HG02973 (cell line): ENCODE measurements around the gene EXOSC9.
"Not testable (repeated sequence)": the region's sequence is repeated elsewhere in the genome, so short reads cannot be mapped to it uniquely, and the experiment has no call there.

Source experiments
- ATAC-seq: cut with Tn5 transposase; IDR thresholded peaks from one replicate; pipeline ENCODE4 v1.9.1; 2021; ENCODE audit warnings: moderate library complexity; ENCODE audit not compliant: unreplicated experiment

EXOSC9 gene, protein sequence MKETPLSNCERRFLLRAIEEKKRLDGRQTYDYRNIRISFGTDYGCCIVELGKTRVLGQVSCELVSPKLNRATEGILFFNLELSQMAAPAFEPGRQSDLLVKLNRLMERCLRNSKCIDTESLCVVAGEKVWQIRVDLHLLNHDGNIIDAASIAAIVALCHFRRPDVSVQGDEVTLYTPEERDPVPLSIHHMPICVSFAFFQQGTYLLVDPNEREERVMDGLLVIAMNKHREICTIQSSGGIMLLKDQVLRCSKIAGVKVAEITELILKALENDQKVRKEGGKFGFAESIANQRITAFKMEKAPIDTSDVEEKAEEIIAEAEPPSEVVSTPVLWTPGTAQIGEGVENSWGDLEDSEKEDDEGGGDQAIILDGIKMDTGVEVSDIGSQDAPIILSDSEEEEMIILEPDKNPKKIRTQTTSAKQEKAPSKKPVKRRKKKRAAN

DNA sequence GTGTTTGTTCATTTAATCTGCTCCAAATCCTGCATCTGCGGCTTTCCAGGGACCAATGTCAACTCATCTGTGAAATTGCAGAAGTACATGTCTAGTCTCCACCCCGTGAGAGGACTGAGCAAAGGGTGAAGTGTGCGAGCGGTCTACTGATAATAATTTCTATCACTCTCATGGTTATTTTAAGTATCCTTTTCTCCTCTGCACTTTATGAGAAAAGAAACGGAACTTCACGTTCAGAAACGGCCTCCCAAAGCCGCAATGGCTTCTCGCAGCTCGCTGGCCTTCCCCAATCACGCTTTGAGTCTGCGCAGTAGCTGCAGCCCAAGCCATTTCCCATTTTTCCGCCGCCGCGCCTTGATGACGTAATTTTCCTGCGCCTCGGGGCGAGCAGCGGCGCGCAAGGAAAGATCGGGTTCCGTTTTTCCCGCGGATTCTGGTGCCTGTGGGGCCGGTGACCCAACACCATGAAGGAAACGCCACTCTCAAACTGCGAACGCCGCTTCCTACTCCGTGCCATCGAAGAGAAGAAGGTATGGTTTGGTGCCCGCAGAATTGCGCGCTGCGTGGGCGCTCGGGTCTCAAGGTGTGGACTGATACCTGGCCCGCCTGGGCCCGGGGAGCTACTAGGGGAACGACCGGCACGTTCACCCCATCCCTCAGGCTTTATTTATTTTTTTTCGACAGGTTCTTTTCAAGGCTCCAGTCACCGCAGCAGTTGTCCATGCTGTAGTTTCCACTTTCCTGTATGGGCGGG lies at the start of gene EXOSC9:
EXOSC9 (plus strand) TSS at position 363 of the 754 bp plus-strand sequence; CDS start at position 465, 102 bp downstream.
- ATAC-seq, result peak; percentile 70

DNA sequence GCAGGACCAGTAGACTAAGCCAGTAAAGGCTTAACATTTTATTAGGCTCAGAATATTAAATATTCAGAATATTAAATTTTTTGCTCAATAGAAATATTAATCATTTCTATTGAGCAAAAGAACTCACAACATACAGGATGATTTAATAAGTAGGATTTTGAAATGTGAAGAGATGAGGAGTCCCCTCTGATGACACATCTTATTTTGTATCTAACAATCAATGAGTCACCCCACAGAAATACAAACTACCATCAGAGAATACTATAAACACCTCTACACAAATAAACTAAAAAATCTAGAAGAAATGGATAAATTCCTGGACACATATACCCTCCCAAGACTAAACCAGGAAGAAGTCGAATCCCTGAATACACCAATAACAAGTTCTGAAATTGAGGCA lies 49.0 kb upstream of the EXOSC9 start:
- not testable (repeated sequence) for ATAC-seq

DNA sequence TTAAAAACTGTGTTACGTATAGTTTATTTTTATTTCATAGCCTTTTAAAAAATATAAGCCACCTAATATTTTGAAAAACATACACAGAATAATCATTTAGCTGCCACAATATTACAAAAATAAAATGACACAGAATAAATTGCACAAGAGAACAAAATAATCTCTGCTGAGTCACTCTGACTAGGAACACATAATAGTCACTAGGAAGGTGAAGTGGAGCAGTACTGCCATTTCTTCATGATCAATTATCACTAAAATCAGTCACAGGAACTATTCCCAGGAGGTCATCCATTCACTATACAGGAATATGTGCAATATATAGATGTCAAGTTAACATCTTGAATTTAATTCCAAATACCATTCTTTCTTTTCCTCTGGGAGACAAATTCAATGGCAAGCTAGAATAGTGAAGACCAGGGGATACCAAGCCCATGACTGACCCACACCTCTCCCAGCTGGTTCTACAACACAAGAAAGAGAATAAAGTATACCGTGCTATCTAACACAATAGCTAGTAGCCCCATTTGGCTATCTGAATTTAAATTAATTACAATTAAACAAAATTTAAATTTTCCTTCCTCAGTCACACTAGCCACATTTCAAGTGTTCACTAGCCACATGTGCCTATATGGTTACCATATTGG lies 42.1 kb upstream of the EXOSC9 start:
- no peak for ATAC-seq

DNA sequence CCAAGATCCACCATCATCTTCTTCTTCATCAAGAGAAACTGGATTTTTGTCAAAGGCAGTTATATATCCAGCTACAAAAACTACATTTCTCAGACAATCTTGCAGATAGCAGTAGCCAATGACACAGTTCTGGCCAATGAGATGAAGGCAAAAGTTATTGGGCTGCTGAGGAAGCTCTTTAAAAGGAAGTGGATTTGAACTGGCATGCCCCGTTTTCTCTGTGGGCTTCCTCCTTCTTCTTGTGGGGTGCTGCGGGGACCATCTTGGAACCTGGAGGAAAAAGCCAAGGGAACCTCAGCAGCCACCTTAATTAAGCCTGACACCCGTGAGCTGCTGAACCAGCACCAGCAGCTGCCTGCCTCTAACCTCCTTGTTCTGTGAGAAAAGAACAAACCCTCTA lies 40.9 kb upstream of the EXOSC9 start:
- ATAC-seq, result no peak

DNA sequence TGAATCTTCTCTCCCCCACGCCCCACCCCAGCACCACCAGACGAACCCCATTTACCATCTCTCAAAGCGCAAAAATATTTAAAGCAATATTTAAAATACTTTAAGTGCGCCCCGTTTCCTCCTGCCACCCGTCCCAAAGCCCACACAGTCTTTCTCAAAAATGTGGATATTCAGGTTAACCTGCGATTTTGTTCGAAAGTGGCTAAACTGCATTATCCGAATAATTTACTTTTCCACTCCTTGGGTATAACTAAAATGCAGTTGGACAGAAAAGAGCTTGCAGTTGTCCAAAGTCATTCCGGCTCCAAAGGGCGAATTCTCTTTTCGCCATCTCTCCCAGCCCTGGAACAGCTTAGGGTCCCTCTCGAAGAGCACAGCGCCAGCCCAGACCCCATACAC lies 36.8 kb upstream of the EXOSC9 start:
- ATAC-seq, result no peak

DNA sequence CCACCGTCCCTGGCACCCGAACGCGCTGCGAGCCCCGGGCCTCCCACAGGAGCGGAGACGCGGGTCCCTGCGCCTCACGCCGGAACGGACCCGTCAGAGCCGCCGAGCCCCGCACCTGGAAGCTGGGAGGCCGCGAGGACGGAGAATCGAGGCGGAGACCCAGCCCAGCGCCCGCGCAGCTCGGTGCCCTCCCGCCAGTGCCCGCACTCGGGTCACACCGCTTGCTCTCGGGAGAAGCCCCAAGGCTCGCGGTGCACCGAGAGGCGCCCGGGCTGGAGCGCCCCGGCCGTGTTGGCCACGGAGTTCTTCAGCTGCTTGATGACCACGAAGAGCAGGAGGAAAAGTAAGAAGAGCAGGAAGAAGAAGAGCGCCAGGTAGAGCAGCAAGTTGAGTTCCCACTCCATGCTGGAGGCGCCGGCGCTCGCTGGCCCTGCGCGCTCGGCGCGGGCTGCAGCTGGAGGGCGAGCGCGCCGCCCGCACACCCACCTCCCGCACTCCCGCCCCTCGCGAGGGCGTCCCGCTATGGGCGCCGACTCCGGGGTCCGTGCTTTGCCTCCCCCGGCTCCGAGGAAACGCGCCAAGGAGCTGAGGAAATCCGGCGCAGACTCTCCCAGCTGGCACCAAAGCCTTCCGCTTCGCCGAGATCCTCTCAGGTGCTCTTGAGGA lies 36.3 kb upstream of the EXOSC9 start, which contains the start of gene SMIM43:
SMIM43 (minus strand) TSS at position 463 of the 666 bp plus-strand sequence; CDS start at position 404, 59 bp downstream.
- no peak for ATAC-seq

DNA sequence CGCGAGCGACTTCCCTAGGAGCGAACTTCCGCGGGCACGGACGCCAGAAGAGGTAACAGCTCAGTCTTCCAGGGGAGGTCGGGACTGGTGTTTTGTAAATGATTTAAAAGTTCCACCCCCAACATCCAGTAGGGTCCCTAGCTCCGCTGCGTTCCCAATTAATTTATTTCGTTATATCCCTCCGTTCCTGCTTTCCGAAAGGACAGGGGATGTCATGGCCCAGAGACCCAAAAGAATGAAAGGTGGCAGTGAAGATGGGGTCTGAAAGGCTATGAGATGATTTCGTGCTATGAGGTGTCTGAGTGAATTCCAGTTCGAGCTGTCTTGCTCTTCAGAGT lies 35.8 kb upstream of the EXOSC9 start:
- no peak for ATAC-seq

DNA sequence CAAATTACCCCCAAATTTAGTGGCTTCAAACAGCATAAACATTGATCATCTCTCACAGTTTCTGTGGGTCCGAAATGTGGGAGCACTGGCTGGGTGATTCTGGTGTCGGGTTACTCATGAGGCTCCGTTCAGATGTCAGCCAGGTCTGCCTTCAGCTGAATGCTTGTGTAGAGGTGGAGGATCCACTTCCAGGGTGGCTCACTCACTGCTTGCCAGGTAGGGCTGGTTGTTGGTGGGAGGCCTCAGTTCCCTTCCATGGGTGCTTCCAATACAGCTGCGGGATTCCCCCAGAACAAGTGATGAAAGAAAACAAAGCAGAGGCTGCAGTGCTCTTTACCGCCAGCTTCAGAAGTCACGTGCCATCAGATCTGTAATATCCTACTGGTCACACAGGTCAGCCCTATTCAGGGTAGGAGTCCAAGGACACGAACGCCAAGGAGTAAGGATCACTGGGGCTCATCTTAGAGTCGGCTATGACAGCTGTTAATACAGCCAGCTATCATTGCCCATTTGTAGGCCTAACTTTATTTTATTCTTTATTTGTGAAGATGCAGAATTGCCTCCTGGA lies 35.1 kb upstream of the EXOSC9 start:
- no peak for ATAC-seq

DNA sequence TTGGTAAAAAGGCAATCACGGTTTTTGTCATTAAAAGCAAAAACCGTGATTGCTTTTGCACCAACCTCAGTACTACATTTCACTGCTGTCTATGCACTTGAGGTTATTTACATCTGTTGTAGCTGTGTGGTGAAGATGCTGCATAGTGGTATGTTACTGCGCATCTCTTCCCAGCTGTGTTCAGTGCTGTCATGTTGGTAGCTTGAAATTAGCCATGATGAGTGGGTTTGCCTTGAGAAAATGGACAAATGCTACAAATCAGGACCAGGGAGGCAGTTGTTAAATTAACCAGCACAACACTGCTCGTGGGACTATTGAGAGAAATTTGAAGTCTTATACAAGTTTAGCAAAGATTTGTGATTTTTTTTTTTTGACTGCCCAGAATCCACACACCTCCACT lies 34.0 kb upstream of the EXOSC9 start:
- ATAC-seq, result no peak

DNA sequence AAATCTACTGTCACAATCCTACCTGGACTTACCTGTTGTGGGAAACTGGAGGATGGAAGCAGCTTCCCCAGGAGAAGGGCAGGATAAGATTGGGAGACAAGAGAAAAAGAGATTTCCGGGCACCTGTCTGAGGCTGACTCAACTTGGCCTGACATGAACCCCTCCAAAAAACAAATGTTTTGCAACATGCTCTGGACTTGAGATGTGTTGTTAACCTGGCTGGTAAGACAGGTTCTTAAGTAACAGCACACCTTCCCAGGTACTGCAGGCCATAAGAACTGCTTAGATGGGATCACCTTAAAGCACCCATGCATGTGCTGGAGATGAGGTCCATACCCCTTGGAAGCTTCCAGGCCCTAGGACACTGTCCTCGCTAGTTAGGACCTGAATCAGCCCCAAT lies 31.8 kb upstream of the EXOSC9 start:
- no peak for ATAC-seq

DNA sequence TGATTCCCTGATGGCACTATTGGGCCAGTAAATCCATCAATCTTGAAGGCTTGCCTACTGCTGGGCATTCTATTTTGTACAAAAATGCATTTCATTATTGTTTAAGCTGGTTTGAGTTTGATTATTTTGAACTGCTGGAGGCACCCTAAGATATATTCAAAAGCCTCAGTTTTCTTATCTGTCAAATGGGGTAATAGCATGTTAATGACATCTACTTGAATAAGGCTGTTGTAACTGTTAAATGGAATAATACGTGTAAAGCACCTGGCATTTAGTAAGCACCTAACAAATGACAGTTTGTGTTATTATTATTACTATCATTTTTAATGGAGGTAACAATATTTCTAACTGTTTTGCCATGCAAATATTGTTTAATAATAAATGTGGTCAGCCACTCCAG lies 29.3 kb upstream of the EXOSC9 start:
- no peak for ATAC-seq

DNA sequence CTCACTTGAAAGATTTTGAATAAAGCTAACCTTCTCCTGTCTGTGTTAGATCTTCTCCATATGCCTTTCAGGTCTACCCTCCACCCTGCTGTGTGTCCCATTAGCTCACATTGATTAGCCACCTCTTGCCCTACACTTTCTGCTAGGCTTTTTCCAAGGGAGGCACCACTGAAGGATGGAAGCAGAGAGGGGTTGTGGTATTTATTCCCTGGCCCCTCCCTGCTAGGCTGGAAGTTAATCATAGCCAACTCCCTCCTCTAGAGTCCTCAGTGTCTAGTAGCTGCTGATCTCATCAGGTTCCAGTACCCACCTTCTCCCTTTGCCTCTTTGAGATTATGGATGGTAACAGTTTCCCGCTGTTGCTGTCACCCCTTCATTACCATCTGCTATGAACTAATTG lies 27.2 kb upstream of the EXOSC9 start:
- no peak for ATAC-seq

DNA sequence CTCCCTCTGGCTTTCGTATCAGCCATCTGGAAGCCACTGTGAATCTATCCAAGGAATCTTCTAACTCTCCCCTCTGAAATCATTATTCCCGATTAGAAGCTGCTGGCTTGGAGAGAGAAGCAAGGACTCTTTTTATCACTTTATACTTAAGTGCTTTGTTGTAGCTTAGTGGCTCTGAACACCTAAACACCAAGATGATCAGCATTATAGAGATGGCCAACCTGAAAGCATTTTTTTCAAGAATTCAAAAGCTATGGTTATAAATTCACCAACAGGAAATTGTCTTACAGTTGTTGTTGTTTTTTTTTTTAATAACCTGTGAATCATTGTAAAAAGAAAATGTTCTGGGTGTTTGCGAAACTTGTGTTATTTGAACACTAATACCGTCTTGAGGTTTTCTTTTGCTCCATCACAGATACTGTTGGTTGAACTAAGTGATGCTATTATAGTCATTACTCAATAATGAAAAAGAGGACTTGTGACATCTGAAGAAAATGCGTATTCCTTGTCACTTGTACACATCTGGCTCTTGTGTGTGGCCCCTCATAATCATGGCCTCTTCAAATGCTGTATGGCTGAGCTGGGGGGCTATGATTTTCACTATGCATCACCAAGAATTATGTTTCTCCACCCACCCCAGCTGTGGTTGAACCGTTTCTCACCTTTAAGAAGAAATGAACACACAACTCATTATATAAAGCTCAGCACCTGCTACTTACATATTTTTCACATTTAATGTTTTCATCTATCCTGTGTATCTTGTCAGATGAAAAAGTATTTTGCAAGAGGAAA lies 24.3 kb upstream of the EXOSC9 start:
- no peak for ATAC-seq

DNA sequence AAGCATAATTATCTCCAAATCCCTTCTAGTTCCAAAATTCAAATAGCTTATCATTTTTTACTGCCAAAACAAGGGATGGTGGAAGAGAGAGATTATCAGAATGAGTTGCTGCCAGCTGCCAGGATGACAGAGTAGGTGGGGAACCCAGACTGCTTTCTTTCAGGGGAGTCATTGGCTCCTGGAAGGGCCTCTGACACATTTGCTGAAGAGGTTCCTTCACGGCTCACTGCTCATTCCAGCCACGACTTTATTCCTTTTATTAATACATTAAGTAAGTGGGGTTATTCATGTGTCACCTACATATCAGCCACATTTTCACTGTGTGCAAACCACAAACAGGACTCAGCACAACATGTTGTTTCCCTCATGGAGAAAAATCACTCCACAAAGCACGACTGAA lies 23.5 kb upstream of the EXOSC9 start:
- ATAC-seq, result peak; percentile 74

DNA sequence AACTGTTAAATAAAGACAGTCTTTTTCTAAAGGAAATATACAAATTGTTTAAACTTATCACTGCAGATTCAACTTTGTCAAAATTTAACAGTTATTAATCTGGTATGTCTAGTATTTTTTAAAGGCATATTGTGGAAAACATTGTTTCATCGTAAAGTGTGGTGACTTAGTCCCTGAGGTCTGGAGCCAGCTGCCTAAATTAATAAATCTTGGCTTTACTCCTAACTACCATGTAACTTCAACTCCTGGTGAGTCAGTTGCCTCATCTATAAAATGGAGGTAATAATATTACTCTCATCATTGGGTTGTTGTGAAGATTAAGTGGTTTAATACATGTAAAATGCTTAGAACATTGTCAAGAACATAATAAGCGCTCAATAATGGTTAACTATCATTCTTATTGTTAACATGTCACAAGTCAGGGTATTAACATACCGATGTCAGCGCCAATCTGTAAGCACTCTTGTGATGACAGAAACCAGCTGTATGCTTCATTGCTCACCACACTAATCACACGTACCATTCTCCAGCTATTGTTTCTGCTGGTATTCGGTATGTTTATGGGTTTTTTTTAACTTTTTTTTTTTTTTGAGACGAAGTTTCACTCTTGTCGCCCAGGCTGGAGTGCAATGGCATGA lies 22.0 kb upstream of the EXOSC9 start:
- no peak for ATAC-seq

DNA sequence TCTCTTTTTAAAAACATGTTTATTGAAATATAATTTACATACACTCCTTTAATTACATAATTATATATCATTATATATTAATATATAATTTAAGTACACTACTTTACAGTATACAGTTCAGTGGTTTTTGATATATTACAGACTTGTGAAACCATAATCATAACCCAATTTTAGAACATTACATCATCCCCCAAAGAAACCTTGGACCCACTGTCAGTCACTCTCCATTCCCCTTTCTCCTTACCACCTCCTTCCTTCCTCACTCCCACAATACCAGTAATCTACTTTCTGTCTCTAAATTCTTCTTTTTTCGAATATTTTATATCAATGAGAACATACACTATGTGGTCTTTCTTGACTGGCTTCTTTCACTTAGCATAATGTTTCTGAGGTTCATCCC lies 17.9 kb upstream of the EXOSC9 start:
- no peak for ATAC-seq

DNA sequence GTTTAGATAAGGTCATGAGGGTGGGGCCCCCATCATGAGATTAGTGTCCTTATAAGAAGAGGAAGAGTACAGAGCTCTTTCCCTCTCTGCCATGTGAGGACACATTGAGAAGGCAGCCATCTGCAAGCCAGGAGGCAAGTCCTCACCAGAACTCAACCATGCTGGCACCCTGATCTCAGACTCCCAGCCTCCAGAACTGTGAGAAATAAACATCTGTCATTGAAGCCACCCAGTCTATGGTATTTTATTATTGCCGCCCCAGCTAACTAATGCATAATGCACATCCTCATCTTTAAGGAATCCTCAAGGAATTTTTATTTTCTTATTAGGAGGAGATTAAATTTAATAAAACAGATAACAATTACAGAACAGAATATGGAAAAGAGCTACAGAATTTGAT lies 16.7 kb upstream of the EXOSC9 start:
- ATAC-seq, result no peak

DNA sequence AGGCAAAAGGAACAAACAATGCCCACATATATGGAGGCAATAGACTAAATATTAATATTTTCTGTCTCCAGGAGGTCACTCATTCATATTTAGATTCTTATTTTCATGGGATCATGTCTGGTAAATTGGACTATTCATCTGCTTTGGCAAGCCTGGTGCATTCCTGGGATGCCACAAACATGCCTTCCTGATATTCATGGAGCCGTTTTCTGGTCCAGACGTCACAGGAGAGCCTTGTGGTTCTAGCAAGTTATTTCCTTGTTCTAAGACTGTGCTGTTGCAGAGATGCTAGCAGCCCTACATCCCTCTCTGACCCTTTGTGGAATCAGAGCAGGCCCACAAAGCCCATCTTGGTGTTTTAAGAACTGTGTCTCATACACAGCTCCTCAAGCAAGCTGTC lies 16.1 kb upstream of the EXOSC9 start:
- ATAC-seq, result no peak

DNA sequence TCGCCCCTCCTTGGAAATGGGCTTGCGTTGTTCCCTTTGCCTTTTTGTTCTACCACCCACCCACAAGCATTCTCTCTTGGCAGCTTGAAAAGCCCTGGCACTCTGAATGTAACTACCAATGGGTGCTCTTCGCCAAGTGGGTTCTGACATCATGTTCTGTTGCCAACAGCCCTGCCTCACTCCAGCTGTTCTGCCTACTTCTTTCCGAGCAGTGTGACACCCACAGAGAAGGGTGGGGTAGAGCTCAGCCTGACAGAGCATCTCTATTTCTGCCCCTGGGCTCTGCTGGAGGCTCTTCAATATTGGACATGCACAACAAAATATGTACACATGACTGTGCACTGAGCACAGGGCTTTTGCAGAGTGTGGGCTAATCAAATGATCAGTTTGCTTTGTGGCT lies 15.6 kb upstream of the EXOSC9 start:
- ATAC-seq, result no peak

DNA sequence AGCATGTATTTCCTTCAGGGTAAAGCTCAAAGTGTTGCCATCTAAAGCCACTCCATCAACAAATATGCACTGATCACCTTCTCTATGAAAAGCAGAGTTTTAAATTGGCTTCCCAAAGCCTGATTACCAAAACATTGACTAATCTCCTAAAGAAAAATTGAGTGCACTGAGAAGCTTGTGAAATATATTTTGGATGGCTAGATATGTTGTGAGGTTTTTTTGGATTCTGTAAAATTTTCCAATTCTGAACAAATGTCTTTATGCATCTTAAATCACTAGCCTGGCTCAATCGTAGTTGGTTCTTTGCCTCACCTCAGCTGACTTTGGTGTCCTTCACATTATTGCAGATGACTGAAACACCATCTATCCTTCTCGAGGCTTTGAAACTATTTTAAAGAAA lies 14.9 kb upstream of the EXOSC9 start:
- no peak for ATAC-seq
